ENCODE results near the gene PDPK1. TPM values are rescaled to one million over a fixed set of nuclear protein-coding genes. Genes with fewer than 3 reads are reported as not detected.

PDPK1 gene
- total and polyA plus RNA-seq, 4 donors = 12.1 to 28.1 (median 18.2) TPM

- no peaks in the 10 kb centered on the region for H3K27me3 ChIP-seq (ENCODE audit: control insufficient read depth in 4 of 4, insufficient read depth in 4 of 4, low read length in 3 of 4)
- H3K27ac ChIP-seq (ENCODE audit: low read depth in 1 of 2, low read length in 2 of 2) = no peak overlapping the region
- H3K9ac ChIP-seq (ENCODE audit: low read depth in 1 of 2, low read length in 2 of 2) = no peak overlapping the region
- no peak overlapping the region for H3K4me3 ChIP-seq (ENCODE audit: low read depth in 1 of 3, low read length in 3 of 3)
- H3K36me3 ChIP-seq (ENCODE audit: control insufficient read depth in 4 of 4, insufficient read depth in 3 of 4, low read depth in 1 of 4, low read length in 3 of 4) = peaks cover 0 to 12% (median 2%) of the 10 kb centered on the region in 4 donors
- 93% methylated on average over 5 of the region's 5 CpGs for WGBS
- H3K9me3 ChIP-seq (ENCODE audit: control insufficient read depth in 4 of 4, low read length in 3 of 4) = no peaks in the 10 kb centered on the region
- H3K4me1 ChIP-seq (ENCODE audit: control insufficient read depth in 4 of 4, insufficient read depth in 4 of 4, low read length in 3 of 4) = peaks cover 15 to 33% (median 26%) of the 10 kb centered on the region in 4 donors
- TF ChIP-seq ATF3 (IDR thresholded peaks at IDR 0.05) = no peak
- no peak for TF ChIP-seq RXRA (IDR thresholded peaks at IDR 0.05)
- no peak for TF ChIP-seq REST (IDR thresholded peaks at IDR 0.05)
- no peak for TF ChIP-seq MAX (IDR thresholded peaks at IDR 0.05)
- no peak for TF ChIP-seq JUND (IDR thresholded peaks at IDR 0.05)
- TF ChIP-seq CTCF (IDR thresholded peaks at IDR 0.05; ENCODE audit: low read depth, low read length, missing input control) = no peak
- no peak for TF ChIP-seq ZBTB33 (IDR thresholded peaks at IDR 0.05)
- TF ChIP-seq GABPA (IDR thresholded peaks at IDR 0.05 in 1 of 2, conservative IDR thresholded peaks at IDR 0.05 in 1 of 2) = no peak
- TF ChIP-seq TAF1 (conservative IDR thresholded peaks at IDR 0.05) = no peak
- no peak for TF ChIP-seq HNF4A (conservative IDR thresholded peaks at IDR 0.05)
- TF ChIP-seq FOXA1 (IDR thresholded peaks at IDR 0.05) = no peak
- no peak for DNase-seq (ENCODE audit: low spot score)
Observed at GRCh38 chr16:2495041-2495440, 42.8 kb upstream of the PDPK1 start.

- no peaks in the 10 kb centered on the region for H3K9me3 ChIP-seq (ENCODE audit: control insufficient read depth in 4 of 4, low read length in 3 of 4)
- H3K4me1 ChIP-seq (ENCODE audit: control insufficient read depth in 4 of 4, insufficient read depth in 4 of 4, low read length in 3 of 4) = peaks cover 17 to 39% (median 30%) of the 10 kb centered on the region in 4 donors
- H3K36me3 ChIP-seq (ENCODE audit: control insufficient read depth in 4 of 4, insufficient read depth in 3 of 4, low read depth in 1 of 4, low read length in 3 of 4) = peaks cover 0 to 9% (median under 1%) of the 10 kb centered on the region in 4 donors
- H3K4me3 ChIP-seq (ENCODE audit: low read depth in 1 of 3, low read length in 3 of 3) = no peak overlapping the region
- TF ChIP-seq EGR1 (IDR thresholded peaks at IDR 0.05; ENCODE audit: low read depth in 2 of 2) (no peak), HNF4G (IDR thresholded peaks at IDR 0.05) (no peak), ZBTB33 (IDR thresholded peaks at IDR 0.05) (no peak), FOXA2 (IDR thresholded peaks at IDR 0.05) (no peak), RAD21 (IDR thresholded peaks at IDR 0.05) (no peak), HNF4A (conservative IDR thresholded peaks at IDR 0.05) (no peak), TAF1 (conservative IDR thresholded peaks at IDR 0.05) (no peak), GABPA (IDR thresholded peaks at IDR 0.05 in 1 of 2, conservative IDR thresholded peaks at IDR 0.05 in 1 of 2) (no peak), JUND (IDR thresholded peaks at IDR 0.05) (no peak)
- WGBS = 96% methylated on average over 62 of the region's 62 CpGs
- DNase-seq (ENCODE audit: low spot score) = no peak
- no peak overlapping the region for H3K27ac ChIP-seq (ENCODE audit: low read depth in 1 of 2, low read length in 2 of 2)
- no peak overlapping the region for H3K9ac ChIP-seq (ENCODE audit: low read depth in 1 of 2, low read length in 2 of 2)
- no peaks in the 10 kb centered on the region for H3K27me3 ChIP-seq (ENCODE audit: control insufficient read depth in 4 of 4, insufficient read depth in 4 of 4, low read length in 3 of 4)
Observed at GRCh38 chr16:2496223-2497115, 41.4 kb upstream of the PDPK1 start.
